ENCODE data around the gene HBB.
"Not testable (repeated sequence)": the region's sequence is repeated elsewhere in the genome, so short reads cannot be mapped to it uniquely, and the experiment has no call there.

DNA sequence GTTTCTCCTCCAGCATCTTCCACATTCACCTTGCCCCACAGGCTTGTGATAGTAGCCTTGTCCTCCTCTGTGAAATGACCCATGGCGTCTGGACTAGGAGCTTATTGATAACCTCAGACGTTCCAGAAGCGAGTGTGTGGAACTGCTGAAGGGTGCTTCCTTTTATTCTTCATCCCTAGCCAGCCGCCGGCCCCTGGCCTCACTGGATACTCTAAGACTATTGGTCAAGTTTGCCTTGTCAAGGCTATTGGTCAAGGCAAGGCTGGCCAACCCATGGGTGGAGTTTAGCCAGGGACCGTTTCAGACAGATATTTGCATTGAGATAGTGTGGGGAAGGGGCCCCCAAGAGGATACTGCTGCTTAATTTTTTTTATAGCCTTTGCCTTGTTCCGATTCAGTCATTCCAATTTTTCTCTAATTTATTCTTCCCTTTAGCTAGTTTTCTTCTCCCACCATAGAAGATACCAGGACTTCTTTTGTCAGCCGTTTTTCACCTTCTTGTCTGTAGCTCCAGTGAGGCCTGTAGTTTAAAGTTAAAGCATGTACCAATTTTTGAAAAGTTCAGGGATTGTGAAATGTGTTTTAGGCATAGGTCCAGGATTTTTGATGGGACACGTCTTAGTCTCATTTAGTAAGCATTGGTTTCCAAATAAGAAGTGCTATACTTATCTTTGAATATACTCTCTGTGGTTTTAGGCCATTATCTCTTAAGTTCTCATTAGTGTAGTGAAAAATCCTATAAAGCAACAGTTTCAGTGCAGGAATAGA is 28.0 kb upstream of the HBB start, which contains the start of gene HBG2:
- TF ChIP-seq, protein P1, sequence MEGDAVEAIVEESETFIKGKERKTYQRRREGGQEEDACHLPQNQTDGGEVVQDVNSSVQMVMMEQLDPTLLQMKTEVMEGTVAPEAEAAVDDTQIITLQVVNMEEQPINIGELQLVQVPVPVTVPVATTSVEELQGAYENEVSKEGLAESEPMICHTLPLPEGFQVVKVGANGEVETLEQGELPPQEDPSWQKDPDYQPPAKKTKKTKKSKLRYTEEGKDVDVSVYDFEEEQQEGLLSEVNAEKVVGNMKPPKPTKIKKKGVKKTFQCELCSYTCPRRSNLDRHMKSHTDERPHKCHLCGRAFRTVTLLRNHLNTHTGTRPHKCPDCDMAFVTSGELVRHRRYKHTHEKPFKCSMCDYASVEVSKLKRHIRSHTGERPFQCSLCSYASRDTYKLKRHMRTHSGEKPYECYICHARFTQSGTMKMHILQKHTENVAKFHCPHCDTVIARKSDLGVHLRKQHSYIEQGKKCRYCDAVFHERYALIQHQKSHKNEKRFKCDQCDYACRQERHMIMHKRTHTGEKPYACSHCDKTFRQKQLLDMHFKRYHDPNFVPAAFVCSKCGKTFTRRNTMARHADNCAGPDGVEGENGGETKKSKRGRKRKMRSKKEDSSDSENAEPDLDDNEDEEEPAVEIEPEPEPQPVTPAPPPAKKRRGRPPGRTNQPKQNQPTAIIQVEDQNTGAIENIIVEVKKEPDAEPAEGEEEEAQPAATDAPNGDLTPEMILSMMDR (IDR thresholded peaks at IDR 0.05 in 4 of 5, conservative IDR thresholded peaks at IDR 0.05 in 1 of 5): not testable (repeated sequence)
- TF ChIP-seq POLR2A (IDR thresholded peaks at IDR 0.05): not testable (repeated sequence)
